PC-9 (cell line): ENCODE results near the gene NANOGP8.

Experiments used
- CTCF ChIP-seq: fragments of 200-600 bp; sonication (generic); conservative IDR thresholded peaks from 2 replicates; pipeline ENCODE4 v1.6.1; 2017; ENCODE audit warnings: mixed run types, antibody characterized with exemption, mild to moderate bottlenecking, moderate library complexity
- EZH2 ChIP-seq: fragments of 200-600 bp; sonication (generic); IDR thresholded peaks from 2 replicates; pipeline ENCODE4 v1.8.0; 2017; ENCODE audit warnings: antibody characterized with exemption, low read depth

- TF ChIP-seq CTCF (no peak), EZH2 (no peak)
Measured at GRCh38 chr15:35055416-35056105, 29.5 kb downstream of the NANOGP8 start.
